Endodermal cell (in vitro differentiated cells): ENCODE measurements around the gene ACOX3. TPM values are rescaled to one million over a fixed set of nuclear protein-coding genes. Genes with fewer than 3 reads are reported as not detected.

Experiments
- DNase-seq: peaks from one replicate; pipeline ENCODE4 v3.0.0-alpha.2; 2017
- H3K27ac ChIP-seq: 2 replicates; pipeline ENCODE4 v1.5.1; 2013; ENCODE audit warnings: mild to moderate bottlenecking, low read depth, low read length, moderate library complexity
- H3K27me3 ChIP-seq: 2 replicates; pipeline ENCODE4 v1.6.1; 2013; ENCODE audit warnings: mild to moderate bottlenecking, low read length, moderate library complexity; ENCODE audit not compliant: insufficient read depth, control insufficient read depth, poor library complexity, severe bottlenecking
- H3K36me3 ChIP-seq: 2 replicates; pipeline ENCODE4 v1.7.0; 2013; ENCODE audit warnings: mild to moderate bottlenecking, low read length, moderate library complexity; ENCODE audit not compliant: control insufficient read depth, insufficient read depth
- H3K4me1 ChIP-seq: one replicate; pipeline ENCODE4 v1.7.0; 2013; ENCODE audit warnings: low read length; ENCODE audit not compliant: control insufficient read depth, insufficient read depth
- H3K4me3 ChIP-seq: 2 replicates; pipeline ENCODE4 v1.5.1; 2013; ENCODE audit warnings: mild to moderate bottlenecking, low read length, moderate library complexity
- H3K9ac ChIP-seq: 2 replicates; pipeline ENCODE4 v1.6.1; 2013; ENCODE audit warnings: mild to moderate bottlenecking, low read length, moderate library complexity; ENCODE audit not compliant: poor library complexity, severe bottlenecking; ENCODE audit errors: extremely low read depth
- H3K9me3 ChIP-seq: 2 replicates; pipeline ENCODE4 v1.6.1; 2013; ENCODE audit warnings: mild to moderate bottlenecking, low read length, moderate library complexity; ENCODE audit not compliant: control insufficient read depth
- H3K27ac Mint-ChIP-seq: 2 replicates; pipeline ENCODE4 v1.8.0; 2020; ENCODE audit warnings: mixed read lengths
- H3K27me3 Mint-ChIP-seq: 2 replicates; pipeline ENCODE4 v1.8.0; 2021; ENCODE audit warnings: mild to moderate bottlenecking, mixed read lengths; ENCODE audit not compliant: insufficient read depth
- H3K36me3 Mint-ChIP-seq: 2 replicates; pipeline ENCODE4 v1.8.0; 2020; ENCODE audit warnings: low read depth, mixed read lengths
- H3K4me1 Mint-ChIP-seq: 2 replicates; pipeline ENCODE4 v1.8.0; 2020; ENCODE audit warnings: mixed read lengths
- H3K4me3 Mint-ChIP-seq: 2 replicates; pipeline ENCODE4 v1.8.0; 2020; ENCODE audit warnings: mild to moderate bottlenecking, moderate library complexity, mixed read lengths
- H3K9me3 Mint-ChIP-seq: 2 replicates; pipeline ENCODE4 v1.8.0; 2020; ENCODE audit warnings: mild to moderate bottlenecking, mixed read lengths
- CTCF ChIP-seq: fragments of 200-600 bp; sonication (generic); conservative IDR thresholded peaks from 2 replicates; pipeline ENCODE4 v1.5.0; 2021; ENCODE audit warnings: antibody characterized with exemption, mild to moderate bottlenecking
- WGBS, 2 experiments: methylation state at CpG; one replicate each; pipeline versions ENCODE4 v1.1.5 to v1.1.7; 2013; ENCODE audit warnings: missing lambda C conversion rate in 2 of 2, mixed read lengths in 1 of 2; ENCODE audit not compliant: insufficient coverage in 1 of 2, insufficient read length in 1 of 2; 5-methylcytosine and 5-hydroxymethylcytosine counted together
- total RNA-seq, 2 donors: library from RNA; stranded (reverse); fragmentation: NEBNext Ultra II Directional in 1 of 2; extraction: Animal tissue kit (Norgen Biotek cat#: 25700) in 1 of 2; gene quantifications; 2 replicates in 1 of 2; 3 replicates in 1 of 2; pipeline ENCODE4 v1.2.1, GENCODE V29; 2021

Gene ACOX3
- total RNA-seq, 2 donors from 2014 or later: 55.1 to 146 TPM

GRCh38 chr4:8332891-8333331 is 107.6 kb downstream of the ACOX3 start:
- H3K9me3 ChIP-seq: no peaks in the 10 kb centered on the region
- H3K4me3 ChIP-seq: no peak overlapping the region
- no peaks in the 10 kb centered on the region for H3K36me3 Mint-ChIP-seq
- H3K27me3 ChIP-seq: no peaks in the 10 kb centered on the region
- no peak overlapping the region for H3K27ac ChIP-seq
- no peak overlapping the region for H3K4me3 Mint-ChIP-seq
- H3K4me1 Mint-ChIP-seq: no peaks in the 10 kb centered on the region
- WGBS, 2 experiments: 87 to 95% methylated on average over 7 to 8 of the region's 8 CpGs
- no peak overlapping the region for H3K27ac Mint-ChIP-seq
- no peaks in the 10 kb centered on the region for H3K27me3 Mint-ChIP-seq
- H3K9me3 Mint-ChIP-seq: peaks cover 15% of the 10 kb centered on the region
- H3K4me1 ChIP-seq: no peaks in the 10 kb centered on the region
- DNase-seq: peak; percentile 29
- H3K36me3 ChIP-seq: no peaks in the 10 kb centered on the region
- no peak for TF ChIP-seq CTCF
- H3K9ac ChIP-seq: no peak overlapping the region

GRCh38 chr4:8332038-8332857 is 108.3 kb downstream of the ACOX3 start:
- 83 to 94% methylated on average over 7 to 12 of the region's 12 CpGs for WGBS, 2 experiments
- Histone ChIP-seq H3K4me1 (no peaks in the 10 kb centered on the region), H3K9ac (no peak overlapping the region), H3K36me3 (no peaks in the 10 kb centered on the region), H3K27me3 (no peaks in the 10 kb centered on the region), H3K9me3 (no peaks in the 10 kb centered on the region), H3K27ac (no peak overlapping the region), H3K4me3 (no peak overlapping the region)
- H3K4me1 Mint-ChIP-seq: no peaks in the 10 kb centered on the region
- TF ChIP-seq CTCF: no peak
- H3K4me3 Mint-ChIP-seq: no peak overlapping the region
- H3K27ac Mint-ChIP-seq: no peak overlapping the region
- peaks cover 15% of the 10 kb centered on the region for H3K9me3 Mint-ChIP-seq
- no peaks in the 10 kb centered on the region for H3K27me3 Mint-ChIP-seq
- DNase-seq: no peak
- no peaks in the 10 kb centered on the region for H3K36me3 Mint-ChIP-seq

DNA sequence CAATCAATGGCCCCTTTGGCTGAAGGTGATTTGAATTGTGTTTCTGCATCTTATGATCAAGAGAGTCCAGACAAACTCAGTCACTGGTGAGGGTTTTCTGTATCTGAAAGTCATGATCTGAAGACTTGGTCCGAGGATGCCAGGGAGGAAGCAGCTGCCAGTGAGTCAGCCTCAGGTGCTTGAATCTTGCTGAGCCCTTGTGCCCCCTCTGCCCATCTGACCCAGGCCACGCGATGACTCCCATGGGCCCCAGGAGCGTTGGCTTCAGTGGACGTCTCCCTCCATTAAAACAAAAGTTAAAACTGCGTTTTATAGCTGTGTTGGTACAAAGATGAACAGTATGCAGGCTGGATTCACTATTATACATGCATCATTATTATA is 109.0 kb downstream of the ACOX3 start:
- Histone ChIP-seq H3K9me3 (no peaks in the 10 kb centered on the region), H3K36me3 (no peaks in the 10 kb centered on the region), H3K9ac (no peak overlapping the region), H3K27me3 (no peaks in the 10 kb centered on the region), H3K4me1 (no peaks in the 10 kb centered on the region), H3K27ac (no peak overlapping the region), H3K4me3 (no peak overlapping the region)
- 86% methylated on average over 6 of the region's 6 CpGs; no CpG with 5 or more reads in 1 of the 2 experiments for WGBS, 2 experiments
- Mint-ChIP-seq H3K9me3 (peaks cover 14% of the 10 kb centered on the region), H3K4me1 (no peaks in the 10 kb centered on the region), H3K27ac (no peak overlapping the region), H3K36me3 (no peaks in the 10 kb centered on the region), H3K4me3 (no peak overlapping the region), H3K27me3 (no peaks in the 10 kb centered on the region)
- DNase-seq: no peak
- no peak for TF ChIP-seq CTCF
